Putamen (tissue), 1 donor: Measurements from ENCODE around the gene ST7.

ENCODE experiments used
- DNase-seq: peaks from one replicate; pipeline ENCODE4 v3.0.0-alpha.2; 2016; ENCODE audit warnings: low spot score

ST7 gene

GRCh38 chr7:117192108-117192507, 238.8 kb downstream of the ST7 start:
- DNase-seq = no peak

- DNase-seq = no peak
Measured at GRCh38 chr7:117193564-117193963, 240.3 kb downstream of the ST7 start.

- DNase-seq = no peak
Measured at GRCh38 chr7:117194445-117194844, 241.1 kb downstream of the ST7 start.

GRCh38 chr7:117195361-117196029, 242.2 kb downstream of the ST7 start:
- no peak for DNase-seq

- no peak for DNase-seq
Measured at GRCh38 chr7:117200132-117200531, 246.8 kb downstream of the ST7 start.

GRCh38 chr7:117200786-117201458, 247.6 kb downstream of the ST7 start:
- DNase-seq = no peak

- no peak for DNase-seq
Measured at GRCh38 chr7:117202511-117202910, 249.2 kb downstream of the ST7 start.

- no peak for DNase-seq
Measured at GRCh38 chr7:117203205-117203604, 249.9 kb downstream of the ST7 start.

- no peak for DNase-seq
Measured at GRCh38 chr7:117205873-117206272, 252.6 kb downstream of the ST7 start.

- DNase-seq = no peak
Measured at GRCh38 chr7:117208257-117208656, 255.0 kb downstream of the ST7 start.

GRCh38 chr7:117210397-117210796, 257.1 kb downstream of the ST7 start:
- DNase-seq = no peak

- no peak for DNase-seq
Measured at GRCh38 chr7:117210908-117211307, 257.6 kb downstream of the ST7 start.

GRCh38 chr7:117211614-117212013, 258.3 kb downstream of the ST7 start:
- no peak for DNase-seq

- DNase-seq = peak; percentile 25
Measured at GRCh38 chr7:117212969-117213877, 259.9 kb downstream of the ST7 start.

- DNase-seq = no peak
Measured at GRCh38 chr7:117216010-117216409, 262.7 kb downstream of the ST7 start.

GRCh38 chr7:117216436-117217069, 263.3 kb downstream of the ST7 start:
- DNase-seq = no peak

GRCh38 chr7:117217106-117218035, 264.1 kb downstream of the ST7 start:
- no peak for DNase-seq

- DNase-seq = no peak
Measured at GRCh38 chr7:117218700-117219099, 265.4 kb downstream of the ST7 start.

GRCh38 chr7:117219485-117219884, 266.2 kb downstream of the ST7 start:
- DNase-seq = no peak

GRCh38 chr7:117220836-117221235, 267.5 kb downstream of the ST7 start:
- DNase-seq = no peak

GRCh38 chr7:117225536-117225935, 272.2 kb downstream of the ST7 start:
- no peak for DNase-seq
